ENCODE measurements around the gene SLC16A5. TPM values are rescaled to one million over a fixed set of nuclear protein-coding genes. Genes with fewer than 3 reads are reported as not detected.

SLC16A5 gene
- total RNA-seq, 2 experiments from 2014 or later, result 11.4 to 12.2 TPM

DNA sequence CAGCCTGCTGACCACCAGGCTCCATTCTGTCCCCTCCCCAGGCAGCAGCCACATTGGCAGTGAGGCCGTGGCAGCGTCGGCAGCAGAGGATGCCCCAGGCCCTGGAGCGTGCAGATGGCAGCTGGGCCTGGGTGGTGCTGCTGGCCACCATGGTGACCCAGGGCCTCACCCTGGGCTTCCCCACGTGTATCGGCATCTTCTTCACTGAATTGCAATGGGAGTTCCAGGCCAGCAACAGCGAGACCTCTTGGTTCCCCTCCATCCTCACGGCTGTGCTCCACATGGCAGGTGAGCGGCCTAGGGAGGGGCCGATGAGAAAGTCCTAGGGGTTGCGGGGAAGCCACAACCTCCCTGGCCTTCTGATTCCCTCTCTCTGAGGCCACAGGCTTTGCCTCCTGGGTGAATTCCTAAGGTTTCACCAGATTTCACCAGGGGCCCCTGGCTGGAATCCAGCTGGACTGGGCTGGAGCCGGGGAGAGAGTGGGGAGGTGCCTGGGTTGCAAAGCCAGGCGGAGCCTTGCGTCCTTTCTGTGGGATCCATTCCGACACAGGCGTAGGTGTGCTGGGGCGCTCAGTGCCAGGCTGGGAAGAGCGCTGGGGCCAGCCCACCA lies 5.9 kb downstream of the SLC16A5 start:
- ChIA-PET CTCF (interaction anchor here (1.0 to 1.1 kb wide), 2 partner anchors 20 to 104 kb away, joined by 3 to 6 read pairs; no protein-coding TSS in a partner anchor), POLR2A (no interaction called here)
- no peaks in the 10 kb centered on the region for H3K27me3 Mint-ChIP-seq
- DNase-seq, result no peak
- no peak overlapping the region for H3K27ac Mint-ChIP-seq
- H3K4me1 Mint-ChIP-seq, result peaks cover 35% of the 10 kb centered on the region
- H3K36me3 Mint-ChIP-seq (ENCODE audit: low read depth), result peaks cover under 1% of the 10 kb centered on the region
- no peak overlapping the region for H3K4me3 Mint-ChIP-seq
- H3K9me3 Mint-ChIP-seq, result no peaks in the 10 kb centered on the region

DNA sequence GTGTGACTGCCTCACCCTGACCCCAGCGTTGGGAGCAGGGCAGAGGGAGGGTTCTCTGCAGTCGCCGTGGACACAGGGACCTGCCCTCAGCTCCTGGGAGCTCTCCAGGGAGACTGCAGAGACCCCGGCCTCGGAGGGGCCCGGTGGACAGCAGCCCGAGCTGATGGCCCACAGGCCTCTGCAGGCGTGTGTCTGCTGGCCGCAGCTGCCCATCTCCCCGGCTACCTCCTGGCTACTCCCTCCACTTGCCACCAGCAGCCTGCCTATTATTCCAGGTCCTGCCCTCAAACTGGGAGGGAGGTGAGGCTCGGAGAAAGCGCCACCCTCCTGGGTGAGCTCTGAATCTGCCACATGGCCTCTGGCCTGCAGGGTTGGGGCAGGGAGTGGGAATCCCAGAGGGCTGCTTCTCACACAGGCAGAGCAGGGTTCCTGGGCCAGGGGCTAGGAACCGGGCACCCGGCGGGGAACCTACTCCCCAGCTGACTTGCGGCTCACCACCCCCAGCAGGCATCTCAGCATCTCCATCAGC lies 7.2 kb downstream of the SLC16A5 start:
- DNase-seq, result no peak
- peaks cover 4% of the 10 kb centered on the region for H3K36me3 Mint-ChIP-seq (ENCODE audit: low read depth)
- H3K9me3 Mint-ChIP-seq, result no peaks in the 10 kb centered on the region
- CTCF ChIA-PET, result interaction anchor here (0.9 to 1.1 kb wide), 2 partner anchors 19 to 24 kb away, joined by 3 to 6 read pairs; no protein-coding TSS in a partner anchor
- H3K27me3 Mint-ChIP-seq, result no peaks in the 10 kb centered on the region
- POLR2A ChIA-PET, result no interaction called here
- peaks cover 22% of the 10 kb centered on the region for H3K4me1 Mint-ChIP-seq
- no peak overlapping the region for H3K27ac Mint-ChIP-seq
- H3K4me3 Mint-ChIP-seq, result no peak overlapping the region

DNA sequence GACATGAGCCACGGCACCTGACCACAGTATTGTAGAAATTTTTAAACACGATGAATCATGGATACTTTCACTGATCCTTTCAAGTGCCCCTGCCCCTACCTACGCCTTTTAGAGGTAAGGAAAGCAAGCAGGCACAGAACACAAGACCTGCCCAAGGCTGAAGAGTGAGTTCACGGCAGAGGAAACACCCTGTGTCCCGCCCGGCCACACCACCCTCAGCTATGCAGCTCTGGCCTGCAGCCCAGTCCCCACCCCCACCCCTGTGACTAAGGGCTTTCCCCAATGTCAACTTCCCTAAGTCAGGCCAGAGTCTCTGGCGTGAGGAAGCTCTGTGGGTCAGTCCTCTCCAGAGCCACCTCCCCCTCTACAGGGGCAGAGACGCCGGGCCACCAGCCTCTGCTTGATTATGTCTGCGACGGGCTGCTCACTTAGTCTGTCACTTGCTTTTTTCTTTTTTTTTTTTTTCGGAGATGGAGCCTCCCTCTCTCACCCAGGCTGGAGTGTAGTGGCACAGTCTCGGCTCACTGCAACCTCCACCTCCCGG lies 8.4 kb downstream of the SLC16A5 start:
- CTCF ChIA-PET, result interaction anchor here (0.6 to 1.5 kb wide), 4 partner anchors 9 to 175 kb away, joined by 3 to 5 read pairs (median 3); partner anchors contain the start of gene MIF4GD
- H3K27ac Mint-ChIP-seq, result peak overlapping the region; percentile 46
- peaks cover 4% of the 10 kb centered on the region for H3K36me3 Mint-ChIP-seq (ENCODE audit: low read depth)
- H3K27me3 Mint-ChIP-seq, result no peaks in the 10 kb centered on the region
- no peak overlapping the region for H3K4me3 Mint-ChIP-seq
- POLR2A ChIA-PET, result no interaction called here
- no peaks in the 10 kb centered on the region for H3K9me3 Mint-ChIP-seq
- no peak for DNase-seq
- peaks cover 12% of the 10 kb centered on the region for H3K4me1 Mint-ChIP-seq

DNA sequence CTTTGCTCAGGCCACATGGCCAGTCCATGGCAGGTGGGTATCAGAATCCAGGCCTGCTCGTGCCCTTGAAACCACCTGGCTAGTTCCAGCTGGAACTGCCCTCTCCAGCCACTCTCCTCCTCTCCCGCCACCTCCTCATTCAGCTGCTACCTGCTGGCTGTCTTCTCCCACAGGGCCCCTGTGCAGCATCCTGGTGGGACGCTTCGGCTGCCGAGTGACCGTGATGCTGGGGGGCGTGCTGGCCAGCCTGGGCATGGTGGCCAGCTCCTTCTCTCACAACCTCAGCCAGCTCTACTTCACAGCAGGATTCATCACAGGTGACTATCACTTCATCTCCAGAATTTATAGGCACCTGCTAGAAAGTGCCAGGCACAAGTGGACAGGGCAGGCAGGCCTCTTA lies 10.1 kb downstream of the SLC16A5 start:
- H3K4me1 Mint-ChIP-seq, result peaks cover 3% of the 10 kb centered on the region
- CTCF ChIA-PET, result no interaction called here
- H3K36me3 Mint-ChIP-seq (ENCODE audit: low read depth), result peaks cover 4% of the 10 kb centered on the region
- no peak overlapping the region for H3K27ac Mint-ChIP-seq
- H3K27me3 Mint-ChIP-seq, result no peaks in the 10 kb centered on the region
- no peaks in the 10 kb centered on the region for H3K9me3 Mint-ChIP-seq
- no peak overlapping the region for H3K4me3 Mint-ChIP-seq
- no peak for DNase-seq
- POLR2A ChIA-PET, result no interaction called here

DNA sequence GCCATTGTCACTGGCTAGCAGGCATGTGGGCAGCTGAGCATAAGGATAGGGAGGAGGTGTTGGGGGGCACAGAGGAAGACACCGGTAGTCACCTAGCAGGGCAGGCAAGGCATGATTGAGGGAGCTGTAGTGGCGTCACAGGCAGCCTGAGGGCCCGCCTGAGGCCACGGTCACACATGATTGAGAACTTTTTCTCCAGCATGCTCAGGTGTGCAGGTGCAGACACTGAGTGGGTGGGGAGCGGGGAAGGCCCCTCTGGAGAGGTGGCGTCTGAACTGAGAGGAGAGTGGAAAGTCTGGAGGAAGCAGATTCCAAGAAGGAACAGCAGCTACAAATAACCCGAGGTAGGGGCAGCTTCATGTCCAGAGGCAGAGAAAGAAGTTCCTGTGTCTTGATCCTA lies 11.1 kb downstream of the SLC16A5 start:
- POLR2A ChIA-PET, result no interaction called here
- no peaks in the 10 kb centered on the region for H3K9me3 Mint-ChIP-seq
- no peaks in the 10 kb centered on the region for H3K27me3 Mint-ChIP-seq
- peaks cover 4% of the 10 kb centered on the region for H3K36me3 Mint-ChIP-seq (ENCODE audit: low read depth)
- H3K4me1 Mint-ChIP-seq, result peaks cover 3% of the 10 kb centered on the region
- H3K27ac Mint-ChIP-seq, result no peak overlapping the region
- no peak overlapping the region for H3K4me3 Mint-ChIP-seq
- DNase-seq, result no peak
- CTCF ChIA-PET, result no interaction called here

DNA sequence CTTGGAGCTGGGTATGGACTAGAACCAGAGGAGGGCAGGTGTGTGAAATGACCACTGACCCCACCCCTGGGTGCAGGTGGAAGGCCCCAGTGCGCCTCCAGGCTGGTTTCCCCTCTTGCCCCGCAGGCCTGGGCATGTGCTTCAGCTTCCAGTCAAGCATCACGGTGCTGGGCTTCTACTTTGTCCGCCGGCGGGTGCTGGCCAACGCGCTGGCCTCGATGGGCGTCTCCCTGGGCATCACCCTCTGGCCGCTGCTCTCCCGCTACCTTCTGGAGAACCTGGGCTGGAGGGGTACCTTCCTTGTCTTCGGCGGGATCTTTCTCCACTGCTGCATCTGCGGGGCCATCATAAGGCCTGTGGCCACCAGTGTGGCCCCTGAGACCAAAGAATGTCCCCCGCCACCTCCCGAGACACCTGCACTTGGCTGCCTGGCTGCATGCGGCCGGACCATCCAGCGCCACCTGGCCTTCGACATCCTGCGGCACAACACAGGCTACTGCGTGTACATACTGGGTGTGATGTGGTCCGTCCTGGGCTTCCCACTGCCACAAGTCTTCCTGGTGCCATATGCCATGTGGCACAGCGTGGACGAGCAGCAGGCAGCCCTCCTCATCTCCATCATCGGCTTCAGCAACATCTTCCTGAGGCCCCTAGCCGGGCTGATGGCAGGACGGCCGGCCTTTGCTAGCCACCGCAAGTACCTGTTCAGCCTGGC lies 12.3 kb downstream of the SLC16A5 start:
- Mint-ChIP-seq H3K4me1 (peaks cover 3% of the 10 kb centered on the region), H3K36me3 (ENCODE audit: low read depth) (peaks cover 4% of the 10 kb centered on the region), H3K4me3 (no peak overlapping the region), H3K27ac (no peak overlapping the region), H3K27me3 (no peaks in the 10 kb centered on the region), H3K9me3 (no peaks in the 10 kb centered on the region)
- DNase-seq, result no peak
- POLR2A ChIA-PET, result no interaction called here
- CTCF ChIA-PET, result no interaction called here

DNA sequence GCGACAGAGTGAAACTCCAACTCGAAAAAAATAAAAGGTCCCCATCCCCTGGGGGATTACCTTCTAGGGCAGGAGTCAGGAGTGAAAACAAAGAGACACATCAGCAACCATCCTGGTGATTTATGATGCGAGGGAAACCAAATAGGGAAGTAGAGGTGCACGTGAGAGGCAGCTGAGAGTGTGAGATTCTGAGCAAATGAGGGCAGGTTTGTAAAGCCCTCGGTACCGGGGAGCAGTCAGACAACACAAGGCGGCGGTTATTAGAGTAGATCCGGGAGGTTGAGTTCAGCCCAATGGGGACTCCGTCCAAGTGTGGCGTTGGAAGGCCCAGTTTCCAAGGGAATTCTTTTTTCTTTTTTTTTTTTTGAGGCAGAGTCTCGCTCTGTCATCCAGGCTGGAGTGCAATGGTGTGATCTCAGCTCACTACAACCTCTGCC lies 14.6 kb downstream of the SLC16A5 start:
- H3K9me3 Mint-ChIP-seq, result no peaks in the 10 kb centered on the region
- no peaks in the 10 kb centered on the region for H3K27me3 Mint-ChIP-seq
- CTCF ChIA-PET, result interaction anchor here (1.8 to 4.2 kb wide), 2 partner anchors 12 to 14 kb away, joined by 6 to 27 read pairs; partner anchors contain the start of gene SLC16A5
- DNase-seq, result no peak
- POLR2A ChIA-PET, result no interaction called here
- no peak overlapping the region for H3K4me3 Mint-ChIP-seq
- no peak overlapping the region for H3K27ac Mint-ChIP-seq
- peaks cover 4% of the 10 kb centered on the region for H3K36me3 Mint-ChIP-seq (ENCODE audit: low read depth)
- peaks cover 3% of the 10 kb centered on the region for H3K4me1 Mint-ChIP-seq

DNA sequence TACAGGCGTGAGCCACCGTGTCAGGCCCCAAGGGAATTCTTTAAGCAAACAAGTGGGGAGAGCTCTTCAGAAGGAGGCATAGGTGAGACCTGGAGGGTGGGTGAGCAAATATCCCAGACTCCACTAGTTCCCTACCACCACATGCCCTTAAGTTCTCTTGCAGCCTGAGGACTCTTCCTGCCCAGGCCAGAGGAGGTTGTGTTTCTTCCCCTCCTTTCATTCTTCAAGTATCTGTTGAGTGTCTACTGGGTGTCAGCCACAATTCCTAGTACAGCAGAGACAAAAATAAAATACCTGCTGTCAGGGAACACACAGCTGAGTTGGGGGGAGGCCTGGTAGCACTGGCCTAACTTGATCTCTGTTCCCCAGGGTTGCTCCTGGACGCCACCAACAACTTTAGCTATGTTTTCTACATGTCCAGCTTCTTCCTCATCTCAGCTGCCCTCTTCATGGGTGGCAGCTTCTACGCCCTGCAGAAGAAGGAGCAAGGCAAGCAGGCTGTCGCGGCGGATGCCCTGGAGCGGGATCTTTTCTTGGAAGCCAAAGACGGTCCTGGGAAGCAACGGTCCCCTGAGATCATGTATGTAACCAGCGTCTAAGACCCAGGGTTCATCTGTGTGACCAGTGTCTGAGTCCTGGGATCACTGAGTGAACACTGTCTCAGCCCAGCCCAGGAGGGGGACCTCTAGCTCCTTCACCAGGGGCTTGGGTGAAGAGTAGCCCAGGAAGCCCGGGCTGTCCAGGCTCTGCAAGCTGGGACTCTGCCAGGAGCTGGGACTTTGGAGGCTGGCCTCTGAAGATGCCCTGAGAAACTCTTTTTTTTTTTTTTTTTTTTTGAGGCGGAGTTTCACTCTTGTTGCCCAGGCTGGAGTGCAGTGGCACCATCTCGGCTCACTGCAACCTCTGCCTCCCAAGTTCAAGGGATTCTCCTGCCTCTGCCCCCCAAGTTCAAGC lies 16.1 kb downstream of the SLC16A5 start:
- Mint-ChIP-seq H3K27ac (no peak overlapping the region), H3K9me3 (no peaks in the 10 kb centered on the region), H3K36me3 (ENCODE audit: low read depth) (peaks cover under 1% of the 10 kb centered on the region), H3K27me3 (no peaks in the 10 kb centered on the region), H3K4me3 (no peak overlapping the region), H3K4me1 (peaks cover 8% of the 10 kb centered on the region)
- ChIA-PET CTCF (interaction anchor here (0.7 to 4.2 kb wide), 6 partner anchors 10 to 1095 kb away, joined by 3 to 27 read pairs (median 4); no protein-coding TSS in a partner anchor), POLR2A (interaction anchor here (0.6 to 0.7 kb wide), 2 partner anchors 131 to 146 kb away, joined by 4 to 13 read pairs; partner anchors contain the start of gene HID1)
- DNase-seq, result no peak

DNA sequence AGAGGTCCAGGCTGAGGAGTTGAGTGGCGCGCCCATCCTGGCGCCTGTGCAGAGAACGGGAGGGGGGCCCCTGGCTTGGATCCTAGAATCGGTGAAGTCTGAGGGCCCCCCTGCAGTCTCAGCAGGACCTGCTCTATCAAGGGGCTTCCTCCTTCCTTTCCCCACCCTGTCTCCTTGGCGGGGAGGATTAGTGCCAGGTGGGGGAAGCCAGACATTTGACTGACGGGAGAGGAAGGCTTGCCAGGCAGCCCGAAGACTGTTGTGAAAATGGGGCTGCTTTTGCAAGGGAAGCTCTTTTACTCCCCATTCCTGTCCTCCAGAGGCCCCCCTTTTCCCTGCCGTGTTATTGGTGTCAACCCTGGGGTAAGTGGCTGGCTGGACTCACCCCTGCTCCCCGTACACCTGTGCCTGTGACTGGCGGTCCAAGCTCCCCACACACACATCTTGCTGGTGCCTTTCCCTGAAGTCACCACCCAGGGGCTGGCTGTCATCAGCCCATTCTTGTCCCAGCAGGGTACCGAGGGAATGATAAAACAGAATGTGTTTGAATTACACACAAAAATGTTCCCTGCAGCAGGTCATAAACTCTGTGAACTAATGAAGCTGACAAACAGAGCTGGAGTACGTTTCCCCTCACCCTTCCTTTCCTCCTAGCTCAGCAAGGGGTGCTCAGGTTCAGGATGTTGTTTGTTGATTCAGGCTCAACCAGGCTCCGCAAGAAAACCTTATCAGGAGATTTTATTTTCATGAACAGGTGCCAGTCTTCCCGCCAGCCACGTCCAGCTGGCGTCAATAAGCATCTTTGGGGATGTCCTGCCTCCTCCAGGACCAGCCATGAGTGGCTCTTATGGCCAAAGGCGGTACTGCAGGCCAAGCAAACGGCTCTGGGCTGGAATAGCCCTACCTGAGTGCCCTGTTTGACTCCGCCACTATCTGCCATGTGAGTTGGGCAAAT lies 17.6 kb downstream of the SLC16A5 start:
- no peak overlapping the region for H3K4me3 Mint-ChIP-seq
- H3K27ac Mint-ChIP-seq, result peak overlapping the region; percentile 69
- peak; percentile 40 for DNase-seq
- POLR2A ChIA-PET, result no interaction called here
- CTCF ChIA-PET, result interaction anchor here (0.7 to 4.2 kb wide), 11 partner anchors 9 to 144 kb away, joined by 3 to 27 read pairs (median 4); partner anchors contain the start of genes NT5C and SLC16A5
- H3K4me1 Mint-ChIP-seq, result peaks cover 15% of the 10 kb centered on the region
- H3K27me3 Mint-ChIP-seq, result no peaks in the 10 kb centered on the region
- no peaks in the 10 kb centered on the region for H3K9me3 Mint-ChIP-seq
- no peaks in the 10 kb centered on the region for H3K36me3 Mint-ChIP-seq (ENCODE audit: low read depth)

DNA sequence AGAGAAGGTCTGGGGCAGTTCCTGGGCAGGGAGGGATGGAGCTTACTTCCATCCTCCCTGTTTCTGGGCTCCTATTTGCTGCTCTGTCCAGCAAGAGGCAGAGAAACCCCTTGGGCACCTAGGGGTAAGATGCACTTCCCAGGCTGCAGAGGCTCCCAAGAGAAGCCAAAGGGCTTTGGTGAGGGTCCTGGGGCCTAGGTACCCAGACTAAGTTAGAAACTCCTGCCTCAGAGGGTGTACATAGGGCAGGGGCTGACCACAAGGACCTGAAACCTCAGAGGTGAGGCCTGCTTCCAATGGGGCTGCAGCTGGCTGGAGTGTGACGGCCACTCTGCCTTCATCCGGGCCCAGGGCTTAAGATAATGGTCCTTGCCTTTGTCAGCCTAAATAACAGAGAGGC lies 20.4 kb downstream of the SLC16A5 start:
- no peaks in the 10 kb centered on the region for H3K9me3 Mint-ChIP-seq
- CTCF ChIA-PET, result interaction anchor here (1.1 to 1.5 kb wide), 2 partner anchors 23 to 146 kb away, joined by 3 read pairs; partner anchors contain the start of gene NT5C
- H3K27ac Mint-ChIP-seq, result no peak overlapping the region
- H3K4me1 Mint-ChIP-seq, result peaks cover 30% of the 10 kb centered on the region
- H3K4me3 Mint-ChIP-seq, result peak overlapping the region; percentile 86
- H3K27me3 Mint-ChIP-seq, result no peaks in the 10 kb centered on the region
- DNase-seq, result no peak
- H3K36me3 Mint-ChIP-seq (ENCODE audit: low read depth), result peaks cover 9% of the 10 kb centered on the region
- POLR2A ChIA-PET, result interaction anchor here (0.6 kb wide), 1 partner anchor 66 kb away, joined by 3 read pairs; no protein-coding TSS in a partner anchor

DNA sequence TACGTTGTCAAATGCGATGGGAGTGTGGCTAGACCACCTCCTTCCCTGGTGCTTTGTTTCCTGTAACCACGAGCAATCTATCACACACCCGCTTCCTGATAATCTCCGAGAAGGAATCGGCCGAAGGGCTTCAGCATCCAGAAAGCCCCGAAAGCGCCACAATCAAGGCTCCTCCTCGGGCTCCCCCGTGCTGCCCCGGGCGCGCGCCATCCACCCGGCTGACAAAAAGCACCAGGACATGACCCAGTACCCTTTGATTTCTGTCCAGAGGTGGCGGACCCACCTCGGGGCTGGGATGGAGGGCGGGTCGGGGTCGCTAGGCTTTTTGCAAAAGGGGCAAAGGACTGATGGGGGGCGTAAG lies 21.3 kb downstream of the SLC16A5 start:
- peak; percentile 26 for DNase-seq

More for the DNA sequence above, 21.3 kb downstream of the SLC16A5 start:
- Mint-ChIP-seq H3K27me3 (no peaks in the 10 kb centered on the region), H3K4me1 (peaks cover 35% of the 10 kb centered on the region), H3K27ac (peak overlapping the region; percentile 5), H3K9me3 (no peaks in the 10 kb centered on the region), H3K4me3 (peak overlapping the region; percentile 86), H3K36me3 (ENCODE audit: low read depth) (peaks cover 10% of the 10 kb centered on the region)
- ChIA-PET POLR2A (interaction anchor here (0.6 kb wide), 1 partner anchor 67 kb away, joined by 3 read pairs; no protein-coding TSS in a partner anchor), CTCF (interaction anchor here (1.0 to 7.9 kb wide), 3 partner anchors 61 to 152 kb away, joined by 3 to 49 read pairs (median 4); partner anchors contain the start of genes GGA3 and MRPS7)
